HEK293T (cell line): ENCODE data around the gene ZNF724.
"Not testable (repeated sequence)": the region's sequence is repeated elsewhere in the genome, so short reads cannot be mapped to it uniquely, and the experiment has no call there.

Source experiments
- CTCF ChIA-PET: fragments of 350-600 bp; formaldehyde crosslinking; extraction: SDS; loops from one replicate; lab custom pipeline; 2021; ENCODE audit warnings: antibody characterized with exemption, inconsistent platforms; lab: Yijun Ruan, JAX
- POLR2A ChIA-PET: fragments of 350-600 bp; formaldehyde crosslinking; extraction: SDS; loops from one replicate; lab custom pipeline; 2020; ENCODE audit warnings: antibody characterized with exemption, inconsistent platforms; lab: Yijun Ruan, JAX
- DNase-seq: peaks from one replicate; pipeline ENCODE4 v3.0.0; 2012; ENCODE audit warnings: mixed read lengths; ENCODE audit errors: extremely low spot score
- ARNT ChIP-seq: fragments of 450-650 bp; IDR thresholded peaks from 2 replicates; pipeline ENCODE4 v1.6.1; 2017; ENCODE audit warnings: mild to moderate bottlenecking
- BHLHE40 ChIP-seq: fragments of 450-650 bp; IDR thresholded peaks from 2 replicates; pipeline ENCODE4 v1.6.1; 2016; ENCODE audit warnings: mild to moderate bottlenecking, moderate library complexity, borderline replicate concordance
- CTBP1 ChIP-seq: fragments of 450-650 bp; IDR thresholded peaks from 2 replicates; pipeline ENCODE4 v1.6.1; 2016; ENCODE audit warnings: borderline replicate concordance
- ELF4 ChIP-seq: fragments of 450-650 bp; IDR thresholded peaks from 2 replicates; pipeline ENCODE4 v1.6.1; 2017; ENCODE audit warnings: antibody characterized with exemption
- FOXA1 ChIP-seq: fragments of 450-650 bp; IDR thresholded peaks from 2 replicates; pipeline ENCODE4 v1.6.1; 2016; ENCODE audit warnings: mild to moderate bottlenecking
- FOXK2 ChIP-seq: fragments of 450-650 bp; IDR thresholded peaks from 2 replicates; pipeline ENCODE4 v1.6.1; 2016; ENCODE audit warnings: mild to moderate bottlenecking
- FOXM1 ChIP-seq: fragments of 450-650 bp; IDR thresholded peaks from 2 replicates; pipeline ENCODE4 v1.6.1; 2017; ENCODE audit warnings: mild to moderate bottlenecking, borderline replicate concordance
- HDGF ChIP-seq: fragments of 450-650 bp; IDR thresholded peaks from 2 replicates; pipeline ENCODE4 v1.6.1; 2017; ENCODE audit warnings: antibody characterized with exemption, borderline replicate concordance
- L3MBTL2 ChIP-seq: fragments of 450-650 bp; conservative IDR thresholded peaks from 2 replicates; pipeline ENCODE4 v1.6.1; 2016; ENCODE audit warnings: mild to moderate bottlenecking
- LEF1 ChIP-seq: fragments of 450-650 bp; IDR thresholded peaks from 2 replicates; pipeline ENCODE4 v1.6.1; 2017; ENCODE audit warnings: mild to moderate bottlenecking, borderline replicate concordance
- NFRKB ChIP-seq: fragments of 450-650 bp; IDR thresholded peaks from 2 replicates; pipeline ENCODE4 v1.6.1; 2016; ENCODE audit warnings: mild to moderate bottlenecking, moderate library complexity
- SP1 ChIP-seq: fragments of 450-650 bp; IDR thresholded peaks from 2 replicates; pipeline ENCODE4 v1.6.1; 2017
- SUZ12 ChIP-seq: fragments of 450-650 bp; IDR thresholded peaks from 2 replicates; pipeline ENCODE4 v1.6.1; 2016; ENCODE audit warnings: mild to moderate bottlenecking
- TARDBP ChIP-seq: fragments of 450-650 bp; IDR thresholded peaks from 2 replicates; pipeline ENCODE4 v1.6.1; 2016
- ZNF384 ChIP-seq: fragments of 450-650 bp; IDR thresholded peaks from 2 replicates; pipeline ENCODE4 v1.6.1; 2016
- TF ChIP-seq, protein P1 (sequence below): fragments of 450-650 bp; IDR thresholded peaks from 2 replicates; pipeline ENCODE4 v1.6.1; 2016

The ZNF724 gene

GRCh38 chr19:23254141-23254910 is 4.1 kb upstream of the ZNF724 start:
- no peak for DNase-seq
- ChIA-PET POLR2A (no interaction called here), CTCF (no interaction called here)
- TF ChIP-seq LEF1, result no peak
- TF ChIP-seq FOXM1, result no peak
- no peak for TF ChIP-seq TARDBP
- TF ChIP-seq SP1, result no peak
- TF ChIP-seq, protein P1, sequence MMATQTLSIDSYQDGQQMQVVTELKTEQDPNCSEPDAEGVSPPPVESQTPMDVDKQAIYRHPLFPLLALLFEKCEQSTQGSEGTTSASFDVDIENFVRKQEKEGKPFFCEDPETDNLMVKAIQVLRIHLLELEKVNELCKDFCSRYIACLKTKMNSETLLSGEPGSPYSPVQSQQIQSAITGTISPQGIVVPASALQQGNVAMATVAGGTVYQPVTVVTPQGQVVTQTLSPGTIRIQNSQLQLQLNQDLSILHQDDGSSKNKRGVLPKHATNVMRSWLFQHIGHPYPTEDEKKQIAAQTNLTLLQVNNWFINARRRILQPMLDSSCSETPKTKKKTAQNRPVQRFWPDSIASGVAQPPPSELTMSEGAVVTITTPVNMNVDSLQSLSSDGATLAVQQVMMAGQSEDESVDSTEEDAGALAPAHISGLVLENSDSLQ, result no peak
- TF ChIP-seq BHLHE40, result no peak
- no peak for TF ChIP-seq NFRKB
- no peak for TF ChIP-seq FOXA1
- no peak for TF ChIP-seq ZNF384
- no peak for TF ChIP-seq FOXK2
- no peak for TF ChIP-seq L3MBTL2
- TF ChIP-seq ARNT, result no peak
- no peak for TF ChIP-seq SUZ12
- no peak for TF ChIP-seq HDGF

GRCh38 chr19:23253256-23253655 is 3.1 kb upstream of the ZNF724 start:
- CTCF ChIA-PET, DNase-seq, POLR2A ChIA-PET: not testable (repeated sequence)

DNA sequence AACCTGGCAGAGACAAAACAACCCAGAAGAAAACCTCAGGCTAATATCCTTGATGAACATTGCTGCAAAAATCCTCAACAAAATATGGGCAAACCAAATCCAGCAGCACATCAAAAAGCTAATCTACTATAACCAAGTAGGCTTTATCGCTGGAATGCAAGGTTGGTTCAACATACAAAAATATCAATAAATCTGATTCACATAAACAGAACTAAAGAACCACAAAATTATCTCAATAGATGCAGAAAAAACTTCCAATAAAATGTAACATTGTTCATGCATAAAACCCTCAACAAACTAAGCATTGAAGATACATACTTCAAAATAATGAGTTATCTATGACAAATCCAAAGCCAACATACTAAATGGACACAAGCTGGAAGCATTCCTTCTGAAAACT is 8.8 kb downstream of the ZNF724 start:
- no peak for DNase-seq
- ChIA-PET CTCF (no interaction called here), POLR2A (no interaction called here)
- TF ChIP-seq FOXA1 (no peak), NFRKB (no peak), L3MBTL2 (no peak), HDGF (no peak), FOXK2 (no peak), SUZ12 (no peak), FOXM1 (no peak), ZNF384 (no peak), CTBP1 (no peak), ELF4 (no peak), SP1 (no peak), BHLHE40 (no peak), ARNT (no peak), TARDBP (no peak), LEF1 (no peak)
- TF ChIP-seq, protein P1, result no peak

GRCh38 chr19:23222998-23223652 is 27.1 kb downstream of the ZNF724 start:
- TF ChIP-seq SP1 (no peak), HDGF (no peak), TARDBP (no peak), ELF4 (no peak), BHLHE40 (no peak), CTBP1 (no peak), FOXM1 (no peak), FOXK2 (no peak), ZNF384 (no peak), ARNT (no peak), FOXA1 (no peak), SUZ12 (no peak), LEF1 (no peak)
- no peak for DNase-seq
- CTCF ChIA-PET, result no interaction called here
- POLR2A ChIA-PET, result no interaction called here

GRCh38 chr19:23203841-23204344 is 46.3 kb downstream of the ZNF724 start:
- ChIA-PET CTCF (no interaction called here), POLR2A (no interaction called here)
- no peak for DNase-seq
- no peak for TF ChIP-seq FOXK2
- no peak for TF ChIP-seq HDGF

- CTCF ChIA-PET, result no interaction called here
Measured at GRCh38 chr19:23190341-23190740, 59.9 kb downstream of the ZNF724 start.

More at GRCh38 chr19:23190341-23190740, 59.9 kb downstream of the ZNF724 start:
- TF ChIP-seq HDGF (no peak), FOXK2 (no peak), NFRKB (no peak), FOXM1 (no peak), LEF1 (no peak), L3MBTL2 (no peak), FOXA1 (no peak), ARNT (no peak), BHLHE40 (no peak), ELF4 (no peak), TARDBP (no peak)
- POLR2A ChIA-PET, result no interaction called here
- no peak for DNase-seq
